ENCODE results near the gene RPL36AL.

RPL36AL gene

GRCh38 chr14:49594347-49595091 is 25.9 kb downstream of the RPL36AL start:
- TF ChIP-seq CTCF (conservative IDR thresholded peaks at IDR 0.05; ENCODE audit: low read length): no peak
- no peak for DNase-seq (ENCODE audit: low read depth)
- no peak overlapping the region for H3K4me3 ChIP-seq (ENCODE audit: low read length)

- no peak for TF ChIP-seq CTCF (conservative IDR thresholded peaks at IDR 0.05; ENCODE audit: low read length)
- no peak overlapping the region for H3K4me3 ChIP-seq (ENCODE audit: low read length)
- DNase-seq (ENCODE audit: low read depth): no peak
These were observed 27.4 kb downstream of the RPL36AL start for GRCh38 chr14:49593016-49593415.

GRCh38 chr14:49589387-49589786 is 31.0 kb downstream of the RPL36AL start:
- TF ChIP-seq CTCF (conservative IDR thresholded peaks at IDR 0.05; ENCODE audit: low read length): no peak
- H3K4me3 ChIP-seq (ENCODE audit: low read length): no peak overlapping the region
- DNase-seq (ENCODE audit: low read depth): no peak

- DNase-seq (ENCODE audit: low read depth): peak; percentile 78
- peak; percentile 86 for TF ChIP-seq CTCF (conservative IDR thresholded peaks at IDR 0.05; ENCODE audit: low read length)
- peak overlapping the region; percentile 33 for H3K4me3 ChIP-seq (ENCODE audit: low read length)
These were observed 33.6 kb downstream of the RPL36AL start for GRCh38 chr14:49586673-49587460.

GRCh38 chr14:49585803-49586672 is 34.4 kb downstream of the RPL36AL start, which contains the start of gene RPS29:
TSS of gene RPS29 (minus strand) at chr14:49586380. CDS start at chr14:49586346, 34 bp downstream.
- peak within 1 kb of the TSS; percentile 91 for H3K4me3 ChIP-seq (ENCODE audit: low read length)
- no peak for TF ChIP-seq CTCF (conservative IDR thresholded peaks at IDR 0.05; ENCODE audit: low read length)
- peak; percentile 98 for DNase-seq (ENCODE audit: low read depth)

GRCh38 chr14:49584981-49585640 is 35.3 kb downstream of the RPL36AL start:
- H3K4me3 ChIP-seq (ENCODE audit: low read length): peak overlapping the region; percentile 91
- DNase-seq (ENCODE audit: low read depth): peak; percentile 21

GRCh38 chr14:49584058-49584457 is 36.4 kb downstream of the RPL36AL start:
- H3K4me3 ChIP-seq (ENCODE audit: low read length): peak overlapping the region; percentile 91
- DNase-seq (ENCODE audit: low read depth): no peak
- no peak for TF ChIP-seq CTCF (conservative IDR thresholded peaks at IDR 0.05; ENCODE audit: low read length)
